Prostate gland (tissue), 2 donors: ENCODE data around the gene BICDL2. TPM values are rescaled to one million over a fixed set of nuclear protein-coding genes. Genes with fewer than 3 reads are reported as not detected.

Experiments
- DNase-seq: peaks from one replicate; pipeline ENCODE4 v3.0.0-alpha.2; 2019; ENCODE audit warnings: low spot score
- H3K27ac ChIP-seq, 2 donors: fragments of 200-600 bp; sonication (generic); 2 replicates each; pipeline ENCODE4 v1.5.1; 2017 to 2019
- H3K27me3 ChIP-seq: fragments of 200-600 bp; sonication (generic); replicated peaks from 2 replicates; pipeline ENCODE4 v1.5.1; 2019; ENCODE audit not compliant: insufficient read depth
- H3K36me3 ChIP-seq, 2 donors: fragments of 200-600 bp; sonication (generic); 1 replicate in 1 of 2; 2 replicates in 1 of 2; pipeline versions ENCODE4 v1.5.1 to v1.8.1; 2017 to 2019
- H3K4me1 ChIP-seq: fragments of 200-600 bp; sonication (generic); replicated peaks from 2 replicates; pipeline ENCODE4 v1.5.1; 2019
- H3K4me3 ChIP-seq, 2 donors: fragments of 200-600 bp; sonication (generic); 2 replicates each; pipeline ENCODE4 v1.5.1; 2017 to 2019
- H3K9me3 ChIP-seq: fragments of 200-600 bp; sonication (generic); 2 replicates; pipeline ENCODE4 v1.5.1; 2017
- CTCF ChIP-seq, 4 experiments: fragments of 200-600 bp in 2 of 4; fragments of 450-650 bp in 2 of 4; sonication (generic) in 2 of 4; IDR thresholded peaks; 1 replicate in 3 of 4; 2 replicates in 1 of 4; pipeline ENCODE4 v1.5.1; 2016 to 2019; ENCODE audit warnings: antibody characterized with exemption in 4 of 4, mild to moderate bottlenecking in 2 of 4, moderate library complexity in 2 of 4
- POLR2A ChIP-seq: fragments of 450-650 bp; IDR thresholded peaks from one replicate; pipeline ENCODE4 v1.6.1; 2016; ENCODE audit warnings: antibody characterized with exemption, mild to moderate bottlenecking
- POLR2AphosphoS5 ChIP-seq: sonication (generic); formaldehyde crosslinking; IDR thresholded peaks from one replicate; pipeline ENCODE4 v1.6.1; 2017; ENCODE audit warnings: antibody characterized with exemption
- WGBS: methylation state at CpG from one replicate; pipeline ENCODE4 v1.1.5; 2018; 5-methylcytosine and 5-hydroxymethylcytosine counted together
- intact Hi-C: fragments of 100-400 bp; cut with DNase I; formaldehyde crosslinking; loops from one replicate; pipeline ENCODE4 v1.14.2; 2022
- total RNA-seq, 2 donors: library from RNA; depleted of rRNA; stranded (reverse); fragments of >200 nt; gene quantifications; one replicate each; pipeline ENCODE4 v1.1.0, GENCODE V29; 2016

The BICDL2 gene
- total RNA-seq, 2 donors from 2014 or later = 54.6 to 59.6 TPM

- H3K27ac ChIP-seq = peak within 1 kb of the TSS; percentile 89 to 94
- H3K4me1 ChIP-seq = peaks cover 21% of the 10 kb centered on the region
- intact Hi-C loops = no loop called here
- no peaks in the 10 kb centered on the region for H3K9me3 ChIP-seq
- peak; percentile 63 for DNase-seq
- under 1% methylated on average over 38 of the region's 49 CpGs for WGBS
- H3K36me3 ChIP-seq = no peaks in the 10 kb centered on the region
- no peaks in the 10 kb centered on the region for H3K27me3 ChIP-seq
- TF ChIP-seq CTCF (IDR thresholded peaks at IDR 0.05) (peak in 2 of 4 experiments; percentile 25 to 39), POLR2A (peak; percentile 87), POLR2AphosphoS5 (no peak)
- H3K4me3 ChIP-seq = peak within 1 kb of the TSS; percentile 48 to 54
These were observed 16.5 kb downstream of the BICDL2 start, which contains the start of gene TNFRSF12A for GRCh38 chr16:3020247-3020603. TNFRSF12A (plus strand) TSS chr16:3020368; CDS start chr16:3020398, 30 bp downstream.

- H3K36me3 ChIP-seq = no peaks in the 10 kb centered on the region
- intact Hi-C loops = no loop called here
- DNase-seq = no peak
- 32% methylated on average over 40 of the region's 40 CpGs for WGBS
- H3K27me3 ChIP-seq = no peaks in the 10 kb centered on the region
- no peaks in the 10 kb centered on the region for H3K9me3 ChIP-seq
- H3K4me3 ChIP-seq = peak overlapping the region; percentile 48 to 54
- H3K27ac ChIP-seq = peak overlapping the region in 1 of 2 donors; percentile 94
- TF ChIP-seq POLR2AphosphoS5 (no peak), POLR2A (no peak), CTCF (IDR thresholded peaks at IDR 0.05) (no peak)
- peaks cover 21% of the 10 kb centered on the region for H3K4me1 ChIP-seq
These were observed 17.0 kb downstream of the BICDL2 start for GRCh38 chr16:3019594-3020246.

GRCh38 chr16:3017794-3018506 lies 18.8 kb downstream of the BICDL2 start, which contains the start of gene CLDN6:
CLDN6 (minus strand) TSS chr16:3018183; CDS start chr16:3016021, 2,162 bp downstream.
- Histone ChIP-seq H3K27me3 (no peaks in the 10 kb centered on the region), H3K27ac (no peak within 1 kb of the TSS), H3K4me3 (no peak within 1 kb of the TSS), H3K36me3 (no peaks in the 10 kb centered on the region), H3K9me3 (no peaks in the 10 kb centered on the region), H3K4me1 (peaks cover 15% of the 10 kb centered on the region)
- WGBS = 8% methylated on average over 18 of the region's 52 CpGs
- no peak for DNase-seq
- TF ChIP-seq POLR2AphosphoS5 (no peak), CTCF (IDR thresholded peaks at IDR 0.05) (no peak), POLR2A (no peak)
- intact Hi-C loops = no loop called here

- Histone ChIP-seq H3K4me3 (no peak overlapping the region), H3K27me3 (no peaks in the 10 kb centered on the region), H3K36me3 (no peaks in the 10 kb centered on the region), H3K4me1 (peaks cover 9% of the 10 kb centered on the region), H3K27ac (no peak overlapping the region), H3K9me3 (no peaks in the 10 kb centered on the region)
- DNase-seq = no peak
- 60% methylated on average over 19 of the region's 20 CpGs for WGBS
- intact Hi-C loops = no loop called here
- TF ChIP-seq CTCF (IDR thresholded peaks at IDR 0.05) (no peak), POLR2A (no peak)
These were observed 19.4 kb downstream of the BICDL2 start for GRCh38 chr16:3017344-3017743.
